ENCODE data around the gene SKIC3.

DNA sequence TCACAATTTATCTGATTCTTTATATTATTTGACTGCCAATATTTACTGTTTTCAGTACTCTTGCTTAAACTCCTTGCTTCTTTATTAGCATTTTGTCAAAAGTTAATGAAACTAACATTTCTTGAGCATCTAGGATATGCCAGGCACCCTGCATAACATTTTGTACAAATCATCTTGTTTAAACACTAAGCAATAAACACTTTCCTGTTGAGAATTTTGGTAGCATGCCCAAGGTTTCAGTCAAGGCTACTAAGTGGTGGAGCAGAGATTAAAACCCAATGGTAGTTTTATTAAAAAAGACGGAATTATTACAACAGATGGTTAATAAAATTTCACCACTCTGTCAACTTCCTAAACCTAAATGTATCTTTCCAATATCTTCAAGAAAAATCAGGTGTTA lies 43.2 kb downstream of the SKIC3 start:
- TF ChIP-seq GATA2 (IDR thresholded peaks at IDR 0.05; ENCODE audit: low read depth, low read length) (no peak), GATA3 (IDR thresholded peaks at IDR 0.05; ENCODE audit: low read depth, low read length) (no peak)

All from SH-SY5Y (cell line).